Measurements from ENCODE around the gene OR52N4.
"Not testable (repeated sequence)": the region's sequence is repeated elsewhere in the genome, so short reads cannot be mapped to it uniquely, and the experiment has no call there.

OR52N4 gene

DNA sequence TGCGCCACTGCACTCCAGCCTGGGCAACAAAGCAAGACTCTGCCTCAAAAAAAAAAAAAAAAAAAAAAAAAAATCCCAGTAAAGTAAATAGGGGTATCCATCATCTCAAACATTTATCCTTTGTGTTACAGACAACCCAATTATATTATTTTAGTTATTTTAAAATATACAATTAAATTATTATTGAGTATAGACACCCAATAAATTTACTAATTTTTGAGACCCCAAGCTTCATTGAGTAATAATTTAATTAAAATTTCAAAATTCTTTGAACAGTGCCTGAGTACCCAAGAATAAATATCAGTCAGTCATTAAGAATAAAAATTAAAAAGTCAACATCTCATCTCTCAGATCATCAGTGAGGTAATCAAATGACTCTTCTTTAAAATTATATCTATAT is at the start of gene OR52N4:
Gene OR52N4, plus strand, starts transcription at position 301 of the 400 bp plus-strand sequence. CDS start 498 bp downstream, outside the sequence.
- Histone ChIP-seq H3K4me3 (ENCODE audit: low read length in 2 of 2) (no peak within 1 kb of the TSS), H3K9me3 (ENCODE audit: control insufficient read depth in 2 of 2, low read length in 2 of 2) (no peaks in the 10 kb centered on the region), H3K4me1 (ENCODE audit: control insufficient read depth in 2 of 2, insufficient read depth in 2 of 2, low read length in 2 of 2) (no peaks in the 10 kb centered on the region), H3K27me3 (ENCODE audit: control insufficient read depth in 2 of 2, insufficient read depth in 2 of 2, low read length in 2 of 2) (no peaks in the 10 kb centered on the region), H3K27ac (ENCODE audit: low read depth in 2 of 2, low read length in 2 of 2) (no peak within 1 kb of the TSS), H3K36me3 (ENCODE audit: control insufficient read depth in 2 of 2, insufficient read depth in 2 of 2, low read length in 2 of 2) (no peaks in the 10 kb centered on the region), H3K9ac (ENCODE audit: low read depth in 1 of 2, low read length in 2 of 2) (no peak within 1 kb of the TSS)

DNA sequence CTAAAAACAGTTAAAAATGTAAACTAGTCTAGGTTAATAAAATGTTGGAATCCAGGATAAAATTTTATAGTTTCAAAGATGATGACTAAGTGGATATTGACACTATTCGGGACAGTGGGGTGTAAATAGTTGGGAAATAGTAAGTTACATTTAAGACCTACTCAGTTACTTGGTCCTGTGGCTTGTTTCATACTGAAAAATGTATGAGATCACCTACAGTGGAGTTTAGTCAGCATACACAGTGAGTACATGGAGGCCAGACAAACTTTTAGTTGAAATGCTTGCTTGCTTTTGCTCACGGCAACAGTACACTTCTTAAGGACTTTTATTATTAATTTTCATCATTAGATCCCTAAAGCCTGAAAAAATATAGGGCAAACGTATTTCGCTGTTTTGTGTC is 48.4 kb upstream of the OR52N4 start:
- H3K4me1 ChIP-seq (ENCODE audit: control insufficient read depth in 2 of 2, insufficient read depth in 2 of 2, low read length in 2 of 2), result no peaks in the 10 kb centered on the region
- peaks cover 3 to 5% of the 10 kb centered on the region in 2 donors for H3K36me3 ChIP-seq (ENCODE audit: control insufficient read depth in 2 of 2, insufficient read depth in 2 of 2, low read length in 2 of 2)

DNA sequence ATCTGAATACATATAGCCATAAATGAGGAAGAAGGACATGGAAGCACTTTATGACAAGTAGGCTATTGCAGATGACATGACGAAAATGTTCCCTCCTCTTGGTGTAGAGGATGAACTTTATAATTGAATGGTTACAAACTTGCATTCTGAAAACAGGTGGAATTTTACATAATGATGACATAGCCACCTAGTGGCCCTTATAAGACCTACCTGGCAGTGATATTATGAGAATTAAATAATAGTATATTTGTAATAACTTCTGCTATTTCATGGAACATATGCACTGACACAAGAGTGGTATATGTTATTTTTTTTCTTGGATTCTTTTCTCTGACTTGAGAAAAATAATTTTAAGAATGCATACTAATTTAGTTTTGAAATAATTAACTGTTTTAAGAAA is 41.5 kb upstream of the OR52N4 start:
- Histone ChIP-seq H3K36me3 (ENCODE audit: control insufficient read depth in 2 of 2, insufficient read depth in 2 of 2, low read length in 2 of 2) (peaks cover 0 to 3% of the 10 kb centered on the region in 2 donors), H3K27me3 (ENCODE audit: control insufficient read depth in 2 of 2, insufficient read depth in 2 of 2, low read length in 2 of 2) (no peaks in the 10 kb centered on the region), H3K27ac (ENCODE audit: low read depth in 2 of 2, low read length in 2 of 2) (no peak overlapping the region), H3K4me1 (ENCODE audit: control insufficient read depth in 2 of 2, insufficient read depth in 2 of 2, low read length in 2 of 2) (no peaks in the 10 kb centered on the region), H3K9me3 (ENCODE audit: control insufficient read depth in 2 of 2, low read length in 2 of 2) (no peaks in the 10 kb centered on the region), H3K4me3 (ENCODE audit: low read length in 2 of 2) (no peak overlapping the region), H3K9ac (ENCODE audit: low read depth in 1 of 2, low read length in 2 of 2) (no peak overlapping the region)

More for the DNA sequence above, 48.4 kb upstream of the OR52N4 start:
- H3K27ac ChIP-seq (ENCODE audit: low read depth in 2 of 2, low read length in 2 of 2), result no peak overlapping the region
- H3K9ac ChIP-seq (ENCODE audit: low read depth in 1 of 2, low read length in 2 of 2), result no peak overlapping the region
- H3K9me3 ChIP-seq (ENCODE audit: control insufficient read depth in 2 of 2, low read length in 2 of 2), result no peaks in the 10 kb centered on the region
- no peaks in the 10 kb centered on the region for H3K27me3 ChIP-seq (ENCODE audit: control insufficient read depth in 2 of 2, insufficient read depth in 2 of 2, low read length in 2 of 2)
- H3K4me3 ChIP-seq (ENCODE audit: low read length in 2 of 2), result no peak overlapping the region

DNA sequence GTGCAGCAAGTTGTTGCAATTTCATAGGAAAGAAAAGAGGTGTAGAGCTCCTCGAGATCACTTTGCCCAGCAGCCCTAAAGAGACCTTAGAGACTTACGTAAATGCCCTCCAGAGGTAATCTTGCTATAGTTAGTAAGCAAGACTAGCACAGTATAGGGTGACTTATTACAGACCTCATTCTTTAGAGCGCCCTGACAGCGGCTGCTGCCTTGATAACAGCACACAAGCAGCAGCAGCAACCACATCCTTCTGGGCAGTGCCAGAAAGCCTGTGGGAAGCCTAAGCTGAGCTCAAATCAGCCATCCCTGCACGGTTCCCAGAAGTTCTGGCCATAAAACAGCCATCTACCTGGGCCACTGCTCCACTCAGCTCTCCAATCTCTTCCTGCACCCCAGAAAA is 40.3 kb upstream of the OR52N4 start:
- no peak overlapping the region for H3K27ac ChIP-seq (ENCODE audit: low read depth in 2 of 2, low read length in 2 of 2)
- no peaks in the 10 kb centered on the region for H3K9me3 ChIP-seq (ENCODE audit: control insufficient read depth in 2 of 2, low read length in 2 of 2)
- H3K4me3 ChIP-seq (ENCODE audit: low read length in 2 of 2), result no peak overlapping the region
- no peak overlapping the region for H3K9ac ChIP-seq (ENCODE audit: low read depth in 1 of 2, low read length in 2 of 2)
- no peaks in the 10 kb centered on the region for H3K4me1 ChIP-seq (ENCODE audit: control insufficient read depth in 2 of 2, insufficient read depth in 2 of 2, low read length in 2 of 2)
- H3K27me3 ChIP-seq (ENCODE audit: control insufficient read depth in 2 of 2, insufficient read depth in 2 of 2, low read length in 2 of 2), result no peaks in the 10 kb centered on the region
- H3K36me3 ChIP-seq (ENCODE audit: control insufficient read depth in 2 of 2, insufficient read depth in 2 of 2, low read length in 2 of 2), result peaks cover 0 to 3% of the 10 kb centered on the region in 2 donors

DNA sequence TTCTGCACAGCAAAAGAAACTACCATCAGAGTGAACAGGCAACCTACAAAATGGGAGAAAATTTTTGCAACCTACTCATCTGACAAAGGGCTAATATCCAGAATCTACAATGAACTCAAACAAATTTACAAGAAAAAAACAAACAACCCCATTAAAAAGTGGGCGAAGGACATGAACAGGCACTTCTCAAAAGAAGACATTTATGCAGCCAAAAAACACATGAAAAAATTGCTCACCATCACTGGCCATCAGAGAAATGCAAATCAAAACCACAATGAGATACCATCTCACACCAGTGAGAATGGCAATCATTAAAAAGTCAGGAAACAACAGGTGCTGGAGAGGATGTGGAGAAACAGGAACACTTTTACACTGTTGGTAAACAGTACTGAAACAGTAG is 37.5 kb upstream of the OR52N4 start:
- H3K4me3 ChIP-seq (ENCODE audit: low read length in 2 of 2); H3K27ac ChIP-seq (ENCODE audit: low read depth in 2 of 2, low read length in 2 of 2); H3K9me3 ChIP-seq (ENCODE audit: control insufficient read depth in 2 of 2, low read length in 2 of 2); H3K9ac ChIP-seq (ENCODE audit: low read depth in 1 of 2, low read length in 2 of 2); H3K4me1 ChIP-seq (ENCODE audit: control insufficient read depth in 2 of 2, insufficient read depth in 2 of 2, low read length in 2 of 2); H3K27me3 ChIP-seq (ENCODE audit: control insufficient read depth in 2 of 2, insufficient read depth in 2 of 2, low read length in 2 of 2); H3K36me3 ChIP-seq (ENCODE audit: control insufficient read depth in 2 of 2, insufficient read depth in 2 of 2, low read length in 2 of 2): not testable (repeated sequence)

DNA sequence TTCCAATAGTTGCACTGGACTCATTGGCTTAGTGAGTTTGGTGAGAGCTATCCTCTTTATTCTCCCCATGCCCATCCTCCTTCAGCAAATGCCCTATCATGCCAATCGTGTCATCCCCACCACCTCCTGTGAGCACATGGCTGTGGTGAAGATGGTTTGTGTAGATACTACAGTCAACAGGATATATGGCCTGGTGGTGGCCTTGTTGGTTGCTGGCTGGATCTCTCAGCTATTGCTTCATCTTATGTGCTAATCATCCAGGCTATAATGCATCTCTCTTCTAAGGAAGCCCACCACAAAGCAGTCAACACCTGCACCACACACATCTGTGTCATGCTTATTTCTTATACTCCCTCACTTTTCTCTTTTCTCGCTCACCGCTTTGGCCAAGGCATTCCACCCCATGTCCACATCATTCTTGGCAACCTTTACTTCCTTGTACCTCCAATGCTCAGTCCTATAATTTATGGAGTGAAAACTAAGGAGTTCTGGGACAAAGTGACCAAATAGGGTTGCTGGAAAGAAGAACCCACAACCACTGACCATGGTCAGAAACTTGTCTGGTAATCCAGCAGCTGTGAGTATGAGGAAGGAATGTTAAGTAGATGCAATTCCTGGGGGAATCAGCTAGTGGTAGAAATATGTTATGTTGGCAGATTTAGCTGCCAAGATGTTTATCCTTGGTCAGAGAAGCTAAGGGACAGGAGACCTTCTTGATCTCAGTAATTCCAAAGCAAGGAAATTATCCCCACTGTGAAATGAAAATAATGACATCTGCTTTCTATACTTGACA is 34.1 kb upstream of the OR52N4 start:
- Histone ChIP-seq H3K36me3 (ENCODE audit: control insufficient read depth in 2 of 2, insufficient read depth in 2 of 2, low read length in 2 of 2) (no peaks in the 10 kb centered on the region), H3K9ac (ENCODE audit: low read depth in 1 of 2, low read length in 2 of 2) (no peak overlapping the region), H3K4me3 (ENCODE audit: low read length in 2 of 2) (no peak overlapping the region), H3K27me3 (ENCODE audit: control insufficient read depth in 2 of 2, insufficient read depth in 2 of 2, low read length in 2 of 2) (no peaks in the 10 kb centered on the region), H3K9me3 (ENCODE audit: control insufficient read depth in 2 of 2, low read length in 2 of 2) (no peaks in the 10 kb centered on the region), H3K27ac (ENCODE audit: low read depth in 2 of 2, low read length in 2 of 2) (no peak overlapping the region), H3K4me1 (ENCODE audit: control insufficient read depth in 2 of 2, insufficient read depth in 2 of 2, low read length in 2 of 2) (no peaks in the 10 kb centered on the region)

DNA sequence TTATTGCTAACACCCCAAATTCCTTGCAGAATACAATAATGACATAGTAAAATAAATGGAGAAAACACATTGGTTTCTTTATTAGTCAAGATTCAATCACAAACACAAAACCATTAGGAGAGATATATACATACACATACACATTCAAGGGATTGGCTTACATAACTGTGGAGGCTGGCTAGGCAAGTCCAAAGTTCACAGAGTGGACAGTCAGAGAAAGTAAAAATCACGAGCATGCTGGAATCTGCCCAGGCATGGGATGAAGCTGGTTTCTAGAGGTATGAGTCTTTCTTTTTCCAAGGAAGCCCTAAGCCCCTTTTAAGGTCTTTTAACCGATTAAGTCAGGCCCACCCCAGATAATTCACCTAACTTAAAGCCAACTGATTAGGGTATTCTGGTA is 31.4 kb upstream of the OR52N4 start:
- no peak overlapping the region for H3K27ac ChIP-seq (ENCODE audit: low read depth in 2 of 2, low read length in 2 of 2)
- no peaks in the 10 kb centered on the region for H3K36me3 ChIP-seq (ENCODE audit: control insufficient read depth in 2 of 2, insufficient read depth in 2 of 2, low read length in 2 of 2)
- no peak overlapping the region for H3K9ac ChIP-seq (ENCODE audit: low read depth in 1 of 2, low read length in 2 of 2)
- H3K4me3 ChIP-seq (ENCODE audit: low read length in 2 of 2), result no peak overlapping the region
- H3K4me1 ChIP-seq (ENCODE audit: control insufficient read depth in 2 of 2, insufficient read depth in 2 of 2, low read length in 2 of 2), result no peaks in the 10 kb centered on the region
- no peaks in the 10 kb centered on the region for H3K27me3 ChIP-seq (ENCODE audit: control insufficient read depth in 2 of 2, insufficient read depth in 2 of 2, low read length in 2 of 2)
- no peaks in the 10 kb centered on the region for H3K9me3 ChIP-seq (ENCODE audit: control insufficient read depth in 2 of 2, low read length in 2 of 2)

DNA sequence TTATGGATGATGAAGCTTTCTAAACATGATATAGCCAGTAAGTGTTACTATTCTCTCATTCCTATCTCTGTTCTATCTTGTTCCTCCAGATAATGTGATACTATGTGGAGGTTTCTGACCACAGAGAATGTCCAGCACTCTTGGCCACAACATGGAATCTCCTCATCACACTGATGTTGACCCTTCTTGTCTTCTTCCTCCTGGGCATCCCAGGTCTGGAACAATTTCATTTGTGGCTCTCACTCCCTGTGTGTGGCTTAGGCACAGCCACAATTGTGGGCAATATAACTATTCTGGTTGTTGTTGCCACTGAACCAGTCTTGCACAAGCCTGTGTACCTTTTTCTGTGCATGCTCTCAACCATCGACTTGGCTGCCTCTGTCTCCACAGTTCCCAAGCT is 27.7 kb upstream of the OR52N4 start:
- no peaks in the 10 kb centered on the region for H3K27me3 ChIP-seq (ENCODE audit: control insufficient read depth in 2 of 2, insufficient read depth in 2 of 2, low read length in 2 of 2)
- H3K36me3 ChIP-seq (ENCODE audit: control insufficient read depth in 2 of 2, insufficient read depth in 2 of 2, low read length in 2 of 2), result no peaks in the 10 kb centered on the region
- no peaks in the 10 kb centered on the region for H3K9me3 ChIP-seq (ENCODE audit: control insufficient read depth in 2 of 2, low read length in 2 of 2)
- H3K9ac ChIP-seq (ENCODE audit: low read depth in 1 of 2, low read length in 2 of 2), result no peak overlapping the region
- no peaks in the 10 kb centered on the region for H3K4me1 ChIP-seq (ENCODE audit: control insufficient read depth in 2 of 2, insufficient read depth in 2 of 2, low read length in 2 of 2)
- no peak overlapping the region for H3K4me3 ChIP-seq (ENCODE audit: low read length in 2 of 2)
- H3K27ac ChIP-seq (ENCODE audit: low read depth in 2 of 2, low read length in 2 of 2), result no peak overlapping the region

DNA sequence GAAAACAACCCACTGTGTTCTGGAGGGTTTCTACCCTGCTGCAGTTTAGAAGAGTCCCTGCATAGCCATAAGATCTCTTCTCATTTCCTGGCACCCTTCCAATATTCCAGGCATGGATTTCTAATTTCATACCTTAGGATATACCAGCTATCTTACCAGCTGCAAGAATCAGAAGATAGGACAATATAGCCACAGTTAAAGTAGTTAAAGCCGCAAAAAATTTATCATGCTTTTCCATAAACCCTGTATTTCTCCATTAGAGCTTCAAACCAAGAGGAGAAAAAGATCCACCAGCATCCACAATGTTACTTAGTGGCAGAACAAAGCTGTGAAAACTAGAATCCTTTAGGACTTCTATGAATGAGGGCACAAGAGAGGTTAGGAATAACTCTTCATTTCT is 26.4 kb upstream of the OR52N4 start:
- H3K9ac ChIP-seq (ENCODE audit: low read depth in 1 of 2, low read length in 2 of 2), result no peak overlapping the region
- H3K4me1 ChIP-seq (ENCODE audit: control insufficient read depth in 2 of 2, insufficient read depth in 2 of 2, low read length in 2 of 2), result no peaks in the 10 kb centered on the region
- no peaks in the 10 kb centered on the region for H3K27me3 ChIP-seq (ENCODE audit: control insufficient read depth in 2 of 2, insufficient read depth in 2 of 2, low read length in 2 of 2)
- H3K36me3 ChIP-seq (ENCODE audit: control insufficient read depth in 2 of 2, insufficient read depth in 2 of 2, low read length in 2 of 2), result no peaks in the 10 kb centered on the region
- no peak overlapping the region for H3K27ac ChIP-seq (ENCODE audit: low read depth in 2 of 2, low read length in 2 of 2)
- H3K4me3 ChIP-seq (ENCODE audit: low read length in 2 of 2), result no peak overlapping the region
- H3K9me3 ChIP-seq (ENCODE audit: control insufficient read depth in 2 of 2, low read length in 2 of 2), result no peaks in the 10 kb centered on the region

DNA sequence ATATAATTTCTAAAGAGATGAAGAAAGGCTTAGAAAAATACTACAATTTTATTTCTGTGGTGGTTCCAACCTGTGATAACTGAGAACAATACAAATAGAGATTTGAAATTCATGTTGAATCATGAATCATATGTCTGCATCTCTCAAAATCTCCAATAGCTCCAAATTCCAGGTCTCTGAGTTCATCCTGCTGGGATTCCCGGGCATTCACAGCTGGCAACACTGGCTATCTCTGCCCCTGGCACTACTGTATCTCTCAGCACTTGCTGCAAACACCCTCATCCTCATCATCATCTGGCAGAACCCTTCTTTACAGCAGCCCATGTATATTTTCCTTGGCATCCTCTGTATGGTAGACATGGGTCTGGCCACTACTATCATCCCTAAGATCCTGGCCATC is 17.6 kb upstream of the OR52N4 start, which contains the start of gene OR56B1:
Gene OR56B1, plus strand, starts transcription at position 53 of the 400 bp plus-strand sequence. Its CDS starts 69 bp downstream, at position 122.
- Histone ChIP-seq H3K9me3 (ENCODE audit: control insufficient read depth in 2 of 2, low read length in 2 of 2) (no peaks in the 10 kb centered on the region), H3K27me3 (ENCODE audit: control insufficient read depth in 2 of 2, insufficient read depth in 2 of 2, low read length in 2 of 2) (no peaks in the 10 kb centered on the region), H3K4me1 (ENCODE audit: control insufficient read depth in 2 of 2, insufficient read depth in 2 of 2, low read length in 2 of 2) (no peaks in the 10 kb centered on the region), H3K9ac (ENCODE audit: low read depth in 1 of 2, low read length in 2 of 2) (no peak within 1 kb of the TSS), H3K27ac (ENCODE audit: low read depth in 2 of 2, low read length in 2 of 2) (no peak within 1 kb of the TSS), H3K4me3 (ENCODE audit: low read length in 2 of 2) (no peak within 1 kb of the TSS), H3K36me3 (ENCODE audit: control insufficient read depth in 2 of 2, insufficient read depth in 2 of 2, low read length in 2 of 2) (no peaks in the 10 kb centered on the region)

Measured in mucosa of rectum (tissue), 2 donors.